NCI-H226 (cell line): ENCODE data around the gene GRIP1.
A peak's percentile ranks its signal among the peaks of the same experiment; 100 is the strongest.

Experiments
- DNase-seq: peaks from one replicate; pipeline ENCODE4 v3.0.0-alpha.2; 2015

The GRIP1 gene

DNA sequence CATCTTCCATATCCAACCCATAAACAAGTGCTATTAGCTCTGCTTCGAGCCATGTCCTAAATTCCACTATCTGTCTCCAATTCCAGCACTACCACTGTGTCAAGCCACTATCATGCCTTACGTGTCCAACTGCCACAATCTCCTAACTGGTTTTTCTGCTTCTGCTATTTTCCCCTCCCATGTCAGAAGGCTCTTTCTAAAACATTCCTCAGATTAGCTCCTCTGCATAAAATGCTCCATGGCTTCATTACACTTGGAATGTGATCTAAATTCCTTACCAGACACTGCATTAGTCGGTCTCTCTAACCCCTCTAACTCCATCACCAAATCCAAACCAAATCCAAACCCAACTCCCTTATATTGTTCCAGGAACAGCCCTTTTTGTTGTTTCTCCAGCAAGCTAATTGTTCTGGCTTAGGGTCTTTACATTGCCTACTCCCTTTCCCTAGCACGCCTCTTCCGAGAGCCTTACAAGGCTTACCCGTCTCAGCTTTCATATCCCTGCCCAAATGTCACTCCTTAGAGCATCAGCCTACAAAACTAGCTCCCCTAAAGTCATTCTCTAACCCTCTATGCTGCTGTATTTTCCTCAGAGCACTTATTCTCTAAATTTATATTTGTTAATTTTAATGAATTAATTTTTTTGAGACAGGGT is 236.8 kb downstream of the GRIP1 start:
- no peak for DNase-seq

DNA sequence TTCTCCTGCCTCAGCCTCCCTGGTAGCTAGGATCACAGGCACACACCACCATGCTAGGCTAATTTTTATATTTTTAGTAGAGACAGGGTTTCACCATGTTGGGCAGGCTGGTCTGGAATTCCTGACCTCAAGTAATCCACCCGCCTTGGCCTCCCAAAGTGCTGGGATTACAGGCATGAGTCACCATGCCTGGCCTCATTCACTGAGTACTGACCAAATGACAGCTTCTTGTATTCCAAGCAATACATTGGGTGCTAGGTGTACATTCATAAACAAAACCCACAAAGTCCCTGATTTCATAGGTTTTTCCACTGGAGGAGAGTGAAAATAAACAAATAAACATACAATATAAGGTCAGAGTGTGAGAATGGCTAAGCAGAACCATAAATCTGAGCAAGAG is 240.3 kb downstream of the GRIP1 start:
- DNase-seq, result peak; percentile 72

DNA sequence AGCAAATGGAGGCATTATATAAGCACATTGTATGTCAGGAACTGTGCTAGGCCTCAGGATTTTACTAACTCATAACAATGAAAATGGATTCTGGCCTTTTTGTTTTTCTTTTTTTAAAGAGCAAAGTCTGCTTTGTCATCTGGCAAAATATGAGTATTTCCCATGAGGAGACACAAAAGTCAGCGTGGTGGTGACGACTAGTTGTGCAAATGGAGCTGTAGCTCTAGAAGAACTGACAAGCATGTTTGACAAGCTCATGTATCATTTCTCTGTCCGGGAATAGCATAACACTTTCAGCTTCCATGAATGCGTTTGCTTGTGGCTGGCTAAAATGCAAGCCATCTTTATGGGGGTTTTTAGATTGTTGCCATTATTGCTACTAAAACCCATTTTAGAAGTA is 248.8 kb downstream of the GRIP1 start:
- no peak for DNase-seq

DNA sequence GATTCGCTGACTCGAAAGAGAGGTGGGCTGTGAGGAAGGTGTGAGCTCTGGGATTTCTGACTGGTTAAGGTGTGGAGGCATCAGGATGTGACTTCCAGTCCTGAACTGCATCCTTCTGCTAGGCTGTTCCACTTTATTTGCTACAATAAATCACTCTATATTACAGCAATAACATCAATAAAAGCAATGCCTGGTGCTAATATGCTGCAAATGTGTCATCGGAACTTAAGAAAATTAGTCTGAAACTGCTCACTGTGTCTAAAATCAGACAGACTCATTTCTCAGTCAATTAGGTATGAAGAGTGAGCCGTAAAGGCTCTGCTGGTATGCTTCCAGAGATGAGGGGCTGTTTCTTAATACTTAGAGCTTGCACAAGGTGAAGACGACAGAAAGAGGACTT is 250.0 kb downstream of the GRIP1 start:
- no peak for DNase-seq

DNA sequence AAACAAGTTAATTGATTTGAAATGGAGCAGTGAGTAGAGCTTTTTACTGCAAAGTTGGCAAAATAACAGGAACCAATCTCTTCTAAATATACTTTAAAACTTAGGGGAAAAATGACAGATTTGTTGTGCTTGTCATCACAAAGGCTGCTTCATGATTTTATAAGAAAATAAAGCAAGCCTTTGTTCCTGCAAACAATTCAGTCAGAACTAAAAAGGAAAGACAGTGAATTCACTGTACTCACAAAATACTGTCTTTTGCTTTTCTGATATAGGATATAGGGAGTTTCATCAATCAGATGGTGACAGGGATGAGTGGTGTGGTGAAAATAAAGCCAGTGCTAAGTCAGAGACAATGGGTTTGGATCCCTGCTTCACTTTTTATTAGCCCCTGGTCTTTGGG is 250.6 kb downstream of the GRIP1 start:
- no peak for DNase-seq

DNA sequence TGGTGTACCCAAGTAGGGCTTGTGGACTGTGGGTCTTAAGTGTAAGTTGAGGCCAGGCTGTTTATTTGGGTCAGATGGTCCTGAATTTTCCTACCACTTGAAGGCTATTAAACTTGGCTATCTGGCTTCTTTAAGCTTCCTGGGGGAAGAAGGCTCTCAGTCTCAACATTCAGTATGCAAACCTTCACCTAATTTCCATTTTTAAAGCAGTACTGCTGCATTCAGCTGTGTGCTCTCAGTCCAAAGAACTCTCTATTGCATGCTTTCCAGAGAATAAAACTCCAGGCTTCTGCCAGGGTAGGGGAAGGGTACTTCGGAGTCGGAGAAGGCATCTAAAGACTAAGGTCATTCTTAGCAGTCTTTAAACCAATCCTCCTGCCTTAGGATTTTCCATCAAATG is 252.2 kb downstream of the GRIP1 start:
- DNase-seq, result no peak

DNA sequence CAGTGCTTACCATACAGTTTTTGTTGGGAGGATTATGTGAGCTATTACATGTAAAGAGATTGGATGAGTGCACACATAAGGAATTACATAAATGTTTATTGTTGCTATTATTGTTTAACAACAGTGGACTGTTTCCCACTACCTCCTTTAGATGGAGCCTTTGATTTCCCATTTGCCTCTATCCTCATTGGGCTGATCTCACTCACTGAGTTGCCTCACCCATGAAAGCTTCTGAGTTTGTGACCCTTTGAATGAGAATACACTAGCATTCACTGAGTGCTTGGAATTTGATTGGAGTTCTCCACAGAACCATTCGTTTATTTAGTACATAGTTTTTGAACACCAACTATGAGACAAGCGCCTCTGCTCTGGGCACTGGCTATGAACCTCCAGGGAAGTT is 255.6 kb downstream of the GRIP1 start:
- no peak for DNase-seq

DNA sequence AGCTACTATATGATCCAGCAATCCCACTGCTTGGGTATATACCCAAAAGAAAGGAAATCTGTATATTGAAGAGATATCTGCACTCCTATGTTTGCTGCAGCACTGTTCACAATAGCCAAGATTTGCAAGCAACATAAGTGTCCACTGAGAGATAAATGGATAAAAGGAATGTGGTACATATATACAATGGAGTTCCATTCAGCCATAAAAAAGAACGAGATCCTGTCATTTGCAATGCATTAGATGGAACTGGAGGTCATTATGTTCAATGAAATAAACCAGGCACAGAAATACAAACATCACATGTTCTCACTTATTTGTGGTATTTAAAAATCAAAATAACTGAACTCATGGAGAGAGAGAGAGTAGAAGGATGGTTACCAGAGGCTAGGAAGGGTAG is 260.0 kb downstream of the GRIP1 start:
- no peak for DNase-seq

DNA sequence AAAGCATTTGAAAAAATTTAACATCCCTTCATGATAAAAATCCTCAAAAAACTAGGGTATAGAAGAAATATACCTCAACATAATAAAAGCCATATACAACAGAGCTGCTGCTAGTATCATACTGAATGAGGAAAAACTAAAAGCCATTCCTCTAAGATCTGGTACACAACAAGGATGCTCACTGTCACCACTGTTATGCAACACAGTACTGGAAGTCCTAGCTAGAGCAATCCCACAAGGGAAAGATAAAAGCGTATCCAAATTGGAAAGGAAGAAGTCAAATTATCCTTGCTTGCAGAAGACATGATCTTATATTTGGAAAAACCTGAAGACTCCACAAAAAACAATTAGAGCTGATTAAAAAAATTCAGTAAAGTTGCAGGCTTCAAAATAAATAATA is 261.7 kb downstream of the GRIP1 start:
- no peak for DNase-seq

DNA sequence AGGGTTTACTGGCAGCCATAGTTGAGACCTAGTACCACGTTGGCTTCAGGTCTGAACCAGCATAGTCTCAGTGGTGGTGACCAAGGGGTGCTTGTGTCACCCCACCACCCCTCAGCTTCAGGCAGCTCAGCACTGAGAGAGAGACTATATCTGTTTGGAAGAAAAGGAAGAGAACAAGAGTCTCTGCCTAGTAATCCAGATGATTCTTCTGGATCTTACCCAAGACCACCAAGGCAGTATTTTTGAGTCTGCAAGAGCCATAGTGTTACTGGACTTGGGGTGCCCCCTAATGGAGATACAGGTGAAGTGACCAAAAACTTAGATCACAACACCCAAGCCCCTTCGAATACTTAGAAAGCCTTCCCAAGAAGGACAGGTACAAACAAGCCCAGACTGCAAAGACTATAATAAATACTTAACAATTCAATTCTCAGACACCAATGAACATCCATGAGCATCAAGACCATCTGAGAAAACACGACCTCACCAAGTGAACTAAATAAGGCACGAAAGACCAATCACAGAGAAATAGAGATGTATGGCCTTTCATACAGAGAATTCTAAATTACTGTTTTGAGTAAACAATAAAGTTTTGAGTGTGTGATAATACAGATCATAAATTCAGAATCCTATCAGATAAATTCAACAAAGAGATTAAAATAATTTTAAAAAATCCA is 269.5 kb downstream of the GRIP1 start:
- peak; percentile 29 for DNase-seq

DNA sequence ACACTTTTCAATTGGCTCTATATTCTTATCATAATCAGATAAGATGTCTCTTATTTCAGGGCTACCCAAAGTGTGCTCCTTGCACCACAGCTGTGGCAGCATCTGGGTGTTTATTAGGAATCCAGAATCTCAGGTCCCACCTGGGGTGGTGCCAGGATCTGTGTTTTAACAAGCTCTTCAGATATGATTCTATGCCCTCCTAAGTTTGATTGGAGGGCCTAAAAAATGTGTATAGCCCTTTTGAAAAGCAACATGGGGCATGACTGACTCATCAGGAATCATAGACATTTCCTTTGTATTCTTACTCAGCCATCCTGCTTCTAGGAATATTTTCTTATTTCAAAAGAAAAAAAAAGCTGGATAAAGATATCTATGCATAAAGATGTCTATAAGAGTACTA is 273.5 kb downstream of the GRIP1 start:
- peak; percentile 80 for DNase-seq

DNA sequence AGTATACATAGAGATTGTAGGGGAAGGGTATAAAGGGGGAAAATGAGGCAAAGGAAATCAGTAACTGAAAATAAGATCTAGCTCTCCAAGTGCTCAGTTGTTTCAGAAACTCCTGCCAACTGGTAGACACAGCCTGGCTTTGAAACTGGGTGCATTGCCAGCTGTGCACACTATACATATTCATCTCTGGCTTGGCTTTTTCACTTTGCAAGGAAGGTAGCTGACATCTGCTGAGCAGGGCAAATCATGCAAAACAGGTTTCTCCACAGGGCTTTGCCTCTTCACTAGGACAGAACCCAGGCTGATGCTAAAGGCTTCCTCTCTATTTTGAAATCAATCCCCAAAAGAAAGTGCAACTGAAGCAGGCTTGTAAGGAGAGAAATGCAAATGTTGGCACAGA is 275.1 kb downstream of the GRIP1 start:
- DNase-seq, result no peak

DNA sequence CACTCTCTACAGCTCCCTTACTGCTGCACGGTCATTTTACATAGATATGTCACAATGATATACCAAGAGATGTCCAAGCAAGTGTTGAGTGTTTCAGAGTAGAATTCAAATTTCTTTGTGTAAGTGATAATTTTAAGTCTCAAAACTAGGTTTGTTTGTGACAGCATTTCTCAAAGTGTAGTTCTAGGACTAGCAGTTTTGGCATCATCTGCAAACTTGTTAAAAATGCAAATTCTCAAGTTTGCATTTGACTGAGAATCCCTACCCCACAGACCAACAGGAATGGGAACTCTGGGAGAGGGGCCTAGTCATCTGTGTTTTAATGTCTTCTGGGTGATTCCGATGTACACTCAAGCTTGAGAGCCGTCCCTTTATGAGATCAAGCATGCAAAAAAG is 279.0 kb downstream of the GRIP1 start:
- no peak for DNase-seq

DNA sequence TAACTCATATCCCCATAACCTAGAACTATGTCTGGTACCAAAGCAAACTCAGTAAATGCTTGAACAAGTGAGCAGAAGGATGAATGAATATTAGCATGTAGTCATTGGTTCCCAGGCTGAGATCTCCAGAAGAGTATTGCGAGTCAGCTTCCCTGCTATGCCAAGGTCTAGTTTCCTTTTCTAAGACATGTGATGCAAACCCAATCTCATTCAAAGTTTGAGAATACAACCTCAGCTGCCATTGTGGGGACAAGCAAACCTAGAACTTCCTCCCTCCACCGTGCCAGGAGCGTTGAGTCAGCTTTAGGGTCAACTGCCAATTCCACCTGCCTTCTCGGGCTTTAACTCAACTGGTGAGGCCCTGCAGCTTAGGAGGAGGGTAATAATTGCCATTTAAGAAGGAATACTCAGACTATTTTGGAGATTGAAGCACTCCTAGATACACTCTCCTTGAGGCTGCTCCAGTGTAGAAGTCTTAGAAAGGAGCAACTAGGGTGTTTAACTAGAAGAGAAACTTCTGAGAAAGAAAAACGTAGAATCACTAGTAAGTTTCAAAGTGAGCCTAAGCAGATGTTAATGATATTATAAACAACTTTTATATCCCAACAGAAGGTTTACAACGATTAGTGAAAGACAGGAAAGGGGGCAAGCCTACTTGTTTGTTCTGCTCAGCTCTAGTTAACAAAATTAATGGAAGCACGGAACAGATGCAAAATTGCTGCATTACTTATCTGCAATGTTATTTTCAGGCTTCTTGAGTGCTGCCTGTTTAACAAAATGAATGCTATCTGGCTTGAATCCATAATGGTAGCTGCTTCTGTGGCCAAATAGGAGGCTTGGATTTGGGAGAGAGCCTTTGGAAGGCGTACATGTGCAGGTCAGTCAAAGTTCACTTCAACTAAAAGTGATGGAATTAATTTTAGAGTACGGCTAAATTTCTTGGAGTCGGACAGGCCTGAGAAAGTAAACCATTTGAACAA is 279.7 kb downstream of the GRIP1 start:
- DNase-seq, result peak; percentile 64

DNA sequence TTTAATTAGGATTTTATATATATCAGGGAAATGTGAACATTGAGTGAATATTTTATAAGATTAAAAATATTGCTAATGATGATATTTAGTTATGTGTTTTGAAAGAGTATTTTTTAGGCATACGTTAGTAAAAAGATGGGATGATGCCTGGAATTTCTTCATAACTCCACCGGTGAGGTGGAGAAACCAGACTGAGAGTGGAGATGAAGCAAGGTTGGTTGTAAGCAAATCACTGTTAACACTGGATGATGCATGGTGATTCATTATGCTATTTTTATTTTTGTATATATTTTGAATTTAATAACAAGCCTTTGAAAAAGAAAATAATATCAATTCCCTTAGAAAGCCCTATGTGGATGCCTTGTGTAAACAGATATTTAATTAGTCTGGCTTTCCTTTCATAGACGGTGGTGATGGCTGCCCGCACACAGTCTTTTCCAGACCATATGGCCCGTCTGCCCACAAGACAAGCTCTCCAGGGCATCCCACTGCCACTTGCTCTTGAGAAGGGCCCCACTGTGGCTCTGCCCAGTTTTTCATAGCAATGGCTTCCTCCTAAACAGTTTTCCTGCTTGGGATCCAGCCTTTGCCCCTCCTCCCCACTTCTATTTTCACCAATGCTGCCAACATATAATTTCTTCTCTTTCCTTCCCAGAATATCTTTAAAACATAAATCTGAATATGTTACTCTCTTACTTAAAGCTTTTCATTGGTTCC is 281.1 kb downstream of the GRIP1 start:
- no peak for DNase-seq

DNA sequence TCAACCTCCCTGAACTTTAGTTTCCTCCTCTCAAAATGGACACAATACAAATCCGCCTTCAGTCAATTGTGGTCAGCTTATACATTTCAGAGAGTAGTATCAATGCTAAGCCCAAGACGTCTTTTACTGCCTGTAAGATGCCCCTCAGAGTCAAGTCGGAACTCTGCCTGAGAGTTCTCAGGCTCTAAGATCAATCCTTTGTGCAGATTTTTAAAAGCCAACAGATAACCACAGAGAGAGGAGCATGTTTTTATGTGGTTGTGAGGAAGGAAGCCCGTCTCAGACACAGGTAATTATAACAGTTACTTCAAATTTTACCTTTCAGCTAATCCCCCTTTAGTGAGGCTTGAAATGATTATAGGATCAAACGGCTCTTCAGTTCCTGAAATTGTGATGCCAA is 285.0 kb downstream of the GRIP1 start:
- no peak for DNase-seq

DNA sequence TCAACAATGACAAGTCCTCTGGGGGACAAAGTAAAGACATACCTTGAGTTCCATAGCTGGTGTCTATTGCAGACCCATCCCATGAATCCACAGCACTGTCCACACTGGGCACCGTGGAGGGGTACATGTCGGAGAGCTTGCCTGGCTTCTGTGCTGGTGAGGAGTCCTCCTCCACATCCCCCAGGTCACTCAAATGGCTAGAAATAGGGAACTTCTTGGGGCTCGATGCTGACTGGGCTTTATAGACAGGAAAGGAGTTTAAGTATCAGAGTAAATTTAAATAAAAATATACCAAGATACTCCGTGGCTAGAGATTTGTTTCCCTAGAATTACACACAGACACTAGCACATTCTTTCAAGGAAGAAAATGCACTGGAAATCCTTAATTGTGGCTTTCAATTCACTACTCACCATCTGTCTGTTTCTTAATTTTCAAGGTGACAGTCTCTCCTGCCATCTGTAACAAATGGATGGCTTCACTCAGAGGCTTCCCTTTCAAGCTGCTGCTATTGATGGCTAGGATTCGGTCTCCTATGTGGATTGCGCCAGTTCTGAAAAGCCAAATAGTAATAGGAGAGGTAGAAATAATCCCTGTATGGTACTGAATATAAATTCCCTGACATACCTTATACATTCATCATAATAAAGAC is 286.5 kb downstream of the GRIP1 start:
- no peak for DNase-seq

DNA sequence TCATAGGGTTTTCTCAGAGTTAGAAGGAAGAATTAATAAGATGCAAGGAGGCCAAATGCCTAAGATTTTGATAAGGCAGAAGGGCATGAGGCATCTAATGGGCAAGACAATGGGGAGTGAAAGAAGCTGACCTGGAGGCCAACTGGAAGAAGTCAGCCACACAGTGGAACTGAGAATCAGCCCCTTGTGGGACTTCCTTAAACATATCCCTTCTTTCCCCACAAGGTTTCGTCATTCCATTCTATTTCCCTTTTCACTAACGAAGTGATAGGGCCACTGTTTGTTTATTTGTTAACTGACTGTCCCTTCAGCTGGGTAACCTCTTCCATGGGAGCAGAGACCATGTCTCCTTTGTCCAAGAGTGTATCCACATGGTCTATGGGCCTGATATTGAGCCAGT is 290.4 kb downstream of the GRIP1 start:
- DNase-seq, result no peak

DNA sequence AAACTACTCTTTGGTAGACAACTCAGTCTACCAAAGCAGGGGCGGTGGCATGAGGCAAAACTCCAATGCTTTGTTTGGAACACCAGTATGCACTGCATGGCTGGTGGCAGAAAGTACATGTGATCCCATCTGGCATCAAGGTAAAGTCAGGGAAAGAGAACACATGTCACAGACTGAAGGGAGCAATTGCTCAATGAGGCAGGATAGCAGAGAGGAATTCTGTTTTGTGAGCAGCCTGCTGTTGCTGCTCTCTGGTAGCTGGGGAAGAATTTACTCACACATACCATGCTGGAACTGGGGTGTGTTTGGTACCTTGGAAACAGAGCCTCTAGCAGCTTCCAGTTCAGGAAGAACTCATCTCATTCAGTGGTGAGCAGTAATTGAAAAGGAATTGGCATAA is 291.8 kb downstream of the GRIP1 start:
- no peak for DNase-seq

DNA sequence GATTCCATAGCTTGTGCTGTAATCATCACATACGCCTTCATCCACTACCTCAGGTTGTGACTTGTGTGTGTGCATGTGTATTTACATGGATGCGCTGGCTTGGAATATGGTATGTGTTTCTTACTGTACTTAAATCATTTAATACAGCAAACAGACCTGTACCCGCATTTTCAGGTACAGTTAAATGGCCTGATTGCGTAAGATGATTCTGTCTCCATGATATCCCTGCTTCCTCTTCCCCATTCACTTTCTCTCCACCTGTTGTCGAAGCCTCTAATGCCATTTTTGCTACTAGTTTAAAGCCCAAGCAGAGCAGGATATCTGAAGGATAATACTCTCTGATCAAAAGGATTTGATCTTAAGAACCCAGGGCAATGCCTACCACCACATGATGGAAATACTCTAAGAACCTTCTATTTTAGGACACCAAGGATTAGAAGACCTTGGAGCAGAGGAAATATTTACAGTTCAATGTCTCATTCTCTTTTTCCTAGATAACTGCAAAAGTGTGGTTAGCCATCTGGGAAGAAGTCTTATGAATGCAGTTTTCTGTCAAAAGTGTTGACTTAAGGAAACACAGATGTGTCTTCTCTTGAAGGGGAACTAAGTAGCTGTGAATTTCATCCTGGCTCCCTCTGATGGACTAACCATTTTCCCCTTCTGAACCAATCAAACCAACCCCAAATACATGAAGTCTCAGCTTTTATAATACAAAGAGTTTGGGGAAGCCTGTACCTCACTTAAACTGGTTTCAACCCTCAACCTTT is 297.9 kb downstream of the GRIP1 start:
- no peak for DNase-seq

DNA sequence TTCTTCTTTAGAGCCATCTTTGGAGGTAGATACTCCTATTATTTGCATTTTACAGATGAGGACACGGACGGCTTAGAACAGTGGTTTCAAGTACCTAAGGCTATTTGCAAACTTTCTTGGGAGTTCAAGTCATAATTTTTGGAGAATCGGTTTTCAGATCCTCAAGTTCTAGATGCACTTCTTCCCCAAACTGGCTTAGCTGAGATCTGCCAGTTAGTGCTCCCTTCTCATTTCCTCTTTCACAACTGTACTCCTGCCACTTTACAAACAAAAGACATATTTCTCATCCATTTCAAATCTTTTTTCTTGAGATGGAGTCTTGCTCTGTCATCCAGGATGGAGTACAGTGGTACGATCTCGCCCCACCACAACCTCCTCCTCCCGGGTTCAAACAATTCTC is 299.3 kb downstream of the GRIP1 start:
- DNase-seq, result no peak

DNA sequence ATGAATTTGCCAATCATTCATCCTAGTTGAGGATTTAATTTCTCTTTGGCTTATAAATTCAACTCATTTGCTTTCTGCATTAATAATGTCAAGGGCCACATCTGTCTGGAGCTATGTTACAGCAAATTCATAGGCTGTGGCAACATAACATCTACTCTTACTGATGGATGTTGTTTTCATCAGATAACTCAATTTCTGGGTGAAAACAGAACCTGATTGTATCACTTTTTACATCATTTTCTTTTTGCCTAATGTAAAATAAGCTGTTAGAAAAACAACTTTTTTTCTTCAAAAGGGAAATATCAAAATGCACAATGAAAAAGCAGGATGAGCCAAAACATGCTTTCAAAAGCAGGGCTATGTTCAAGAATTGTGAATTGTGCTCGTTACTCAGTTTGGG is 303.3 kb downstream of the GRIP1 start:
- no peak for DNase-seq
